Neural crest cell (in vitro differentiated cells): Measurements from ENCODE around the gene TEKTIP1. TPM values are rescaled to one million over a fixed set of nuclear protein-coding genes. Genes with fewer than 3 reads are reported as not detected.

ENCODE experiments used
- DNase-seq: peaks from one replicate; pipeline ENCODE4 v3.0.0; 2021; ENCODE audit warnings: low read depth, mixed read lengths, low spot score
- H3K27ac Mint-ChIP-seq: one replicate; pipeline ENCODE4 v1.8.0; 2021; ENCODE audit warnings: mild to moderate bottlenecking, mixed read lengths; ENCODE audit not compliant: unreplicated experiment
- H3K27me3 Mint-ChIP-seq: 2 replicates; pipeline ENCODE4 v1.8.0; 2021; ENCODE audit warnings: low read depth, mild to moderate bottlenecking, mixed read lengths
- H3K36me3 Mint-ChIP-seq: 2 replicates; pipeline ENCODE4 v1.8.0; 2021; ENCODE audit warnings: low read depth, mild to moderate bottlenecking, mixed read lengths
- H3K4me1 Mint-ChIP-seq: 2 replicates; pipeline ENCODE4 v1.8.0; 2021; ENCODE audit warnings: mixed read lengths
- H3K4me3 Mint-ChIP-seq: one replicate; pipeline ENCODE4 v1.8.0; 2021; ENCODE audit warnings: mild to moderate bottlenecking, mixed read lengths
- H3K9me3 Mint-ChIP-seq: 2 replicates; pipeline ENCODE4 v1.8.0; 2021; ENCODE audit warnings: mixed read lengths
- total RNA-seq: library from RNA; stranded (reverse); gene quantifications from 2 replicates; pipeline ENCODE4 v1.2.1, GENCODE V29; 2021
- TF ChIP-seq, protein P1 (sequence below): fragments of 200-600 bp; sonication (generic); conservative IDR thresholded peaks from 2 replicates; pipeline ENCODE4 v1.5.0; 2021; ENCODE audit warnings: antibody characterized with exemption, mild to moderate bottlenecking

The TEKTIP1 gene
- total RNA-seq, 1 donor from 2014 or later, result 2.0 TPM

DNA sequence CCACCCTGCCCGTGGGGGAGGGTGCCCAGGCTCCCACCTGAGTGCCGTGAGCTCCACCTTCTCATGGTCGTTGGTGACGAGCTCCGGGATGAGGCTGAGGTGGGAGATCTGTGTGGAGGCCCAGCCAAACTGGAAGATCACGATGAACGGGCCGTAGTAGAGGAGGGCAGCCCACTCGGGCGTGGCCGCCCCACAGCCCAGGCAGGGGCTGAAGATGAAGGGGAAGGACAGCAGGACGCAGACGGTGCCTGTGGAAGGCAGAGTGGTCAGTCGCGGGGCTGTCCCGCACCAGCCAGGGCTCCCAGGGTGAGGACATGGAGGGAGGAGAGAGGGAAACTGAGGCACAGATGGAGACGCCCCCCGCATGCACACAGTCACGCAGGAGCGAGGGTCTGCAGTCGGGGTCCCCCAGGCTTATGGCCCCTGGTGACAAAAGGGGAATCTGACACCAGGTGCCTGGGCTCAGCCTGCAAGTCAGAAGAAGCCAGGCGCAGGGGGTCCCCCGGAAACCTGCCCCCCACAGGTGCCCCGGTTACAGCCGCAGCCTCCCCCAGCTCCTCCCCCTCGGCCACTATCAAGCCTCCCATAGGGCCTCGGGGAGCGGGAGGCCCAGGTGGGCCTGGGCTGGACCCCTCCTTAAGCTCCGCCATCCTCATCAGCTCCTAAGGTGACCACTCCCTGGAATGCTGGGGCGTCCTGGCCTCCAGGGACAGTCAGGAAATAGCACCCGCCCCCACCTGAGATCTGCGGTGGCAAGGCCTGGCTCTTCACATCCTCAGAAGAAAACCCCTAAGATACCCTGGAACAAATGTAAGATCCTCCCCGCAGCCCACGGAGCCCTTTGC is 12.2 kb downstream of the TEKTIP1 start:
- H3K4me3 Mint-ChIP-seq, result peak overlapping the region; percentile 41
- peaks cover 13% of the 10 kb centered on the region for H3K4me1 Mint-ChIP-seq
- DNase-seq, result no peak
- H3K9me3 Mint-ChIP-seq, result no peaks in the 10 kb centered on the region
- H3K36me3 Mint-ChIP-seq, result no peaks in the 10 kb centered on the region
- H3K27ac Mint-ChIP-seq, result no peak overlapping the region
- no peaks in the 10 kb centered on the region for H3K27me3 Mint-ChIP-seq
- TF ChIP-seq, protein P1, sequence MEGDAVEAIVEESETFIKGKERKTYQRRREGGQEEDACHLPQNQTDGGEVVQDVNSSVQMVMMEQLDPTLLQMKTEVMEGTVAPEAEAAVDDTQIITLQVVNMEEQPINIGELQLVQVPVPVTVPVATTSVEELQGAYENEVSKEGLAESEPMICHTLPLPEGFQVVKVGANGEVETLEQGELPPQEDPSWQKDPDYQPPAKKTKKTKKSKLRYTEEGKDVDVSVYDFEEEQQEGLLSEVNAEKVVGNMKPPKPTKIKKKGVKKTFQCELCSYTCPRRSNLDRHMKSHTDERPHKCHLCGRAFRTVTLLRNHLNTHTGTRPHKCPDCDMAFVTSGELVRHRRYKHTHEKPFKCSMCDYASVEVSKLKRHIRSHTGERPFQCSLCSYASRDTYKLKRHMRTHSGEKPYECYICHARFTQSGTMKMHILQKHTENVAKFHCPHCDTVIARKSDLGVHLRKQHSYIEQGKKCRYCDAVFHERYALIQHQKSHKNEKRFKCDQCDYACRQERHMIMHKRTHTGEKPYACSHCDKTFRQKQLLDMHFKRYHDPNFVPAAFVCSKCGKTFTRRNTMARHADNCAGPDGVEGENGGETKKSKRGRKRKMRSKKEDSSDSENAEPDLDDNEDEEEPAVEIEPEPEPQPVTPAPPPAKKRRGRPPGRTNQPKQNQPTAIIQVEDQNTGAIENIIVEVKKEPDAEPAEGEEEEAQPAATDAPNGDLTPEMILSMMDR, result no peak

DNA sequence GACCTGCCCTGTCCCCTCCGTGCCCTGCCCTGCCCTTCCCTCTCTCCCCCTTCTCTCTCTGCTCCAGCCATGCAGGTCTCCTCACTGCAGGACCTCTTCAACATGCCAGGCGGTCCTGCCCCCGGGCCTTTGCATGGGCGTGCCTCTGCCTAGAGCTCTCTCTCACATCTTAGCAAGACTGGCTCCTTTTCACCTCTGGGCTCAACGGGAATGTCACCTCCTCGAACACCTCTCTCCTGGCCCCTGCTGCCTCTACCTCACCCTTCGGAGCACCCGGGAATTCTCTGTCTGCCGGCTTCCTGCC is 12.8 kb downstream of the TEKTIP1 start:
- H3K27me3 Mint-ChIP-seq, result no peaks in the 10 kb centered on the region
- no peaks in the 10 kb centered on the region for H3K9me3 Mint-ChIP-seq
- H3K4me1 Mint-ChIP-seq, result peaks cover 18% of the 10 kb centered on the region
- no peaks in the 10 kb centered on the region for H3K36me3 Mint-ChIP-seq
- TF ChIP-seq, protein P1, result no peak
- peak overlapping the region; percentile 41 for H3K4me3 Mint-ChIP-seq
- no peak for DNase-seq
- no peak overlapping the region for H3K27ac Mint-ChIP-seq

DNA sequence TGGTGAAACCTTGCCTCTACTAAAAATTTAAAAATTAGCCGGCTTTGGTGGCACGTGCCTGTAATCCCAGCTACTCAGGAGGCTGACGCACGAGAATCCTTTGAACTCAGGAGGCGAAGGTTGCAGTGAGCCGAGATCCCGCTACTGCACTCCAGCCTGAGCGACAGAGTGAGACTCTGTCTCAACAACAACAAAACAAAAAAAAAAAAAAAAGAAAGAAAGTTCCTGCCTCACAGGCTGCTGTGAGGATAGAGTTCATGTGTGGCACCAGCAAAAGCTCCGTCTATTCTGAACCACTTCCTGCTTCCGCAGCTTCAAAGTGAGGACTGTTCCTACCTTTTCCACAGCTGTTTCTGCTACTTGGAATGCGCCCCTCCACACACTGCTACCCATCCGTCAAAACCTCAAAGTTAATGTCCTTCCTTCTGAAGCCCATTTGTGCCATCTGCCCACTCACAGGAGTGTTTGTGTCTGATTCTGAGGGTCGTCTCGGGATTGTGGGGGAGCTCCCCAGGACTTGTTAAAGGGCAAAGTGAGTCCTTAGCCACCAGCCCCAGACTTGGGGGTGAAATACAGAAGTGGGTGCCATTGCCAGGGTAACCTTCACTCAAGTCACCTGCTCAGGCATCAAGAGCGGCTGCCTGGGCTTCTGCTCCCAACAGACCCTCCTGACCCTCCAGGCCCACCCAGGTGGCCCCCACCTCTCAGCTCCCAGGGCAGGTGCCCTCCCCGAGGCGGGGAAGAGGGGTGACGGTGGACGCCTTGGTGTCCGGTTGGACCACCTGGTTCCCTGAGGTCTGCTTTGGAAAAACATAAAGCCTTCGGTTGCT is 15.5 kb downstream of the TEKTIP1 start:
- H3K4me3 Mint-ChIP-seq, result peak overlapping the region; percentile 64
- H3K4me1 Mint-ChIP-seq, result peaks cover 25% of the 10 kb centered on the region
- no peak for DNase-seq
- H3K9me3 Mint-ChIP-seq, result no peaks in the 10 kb centered on the region
- H3K27me3 Mint-ChIP-seq, result peaks cover 2% of the 10 kb centered on the region
- H3K27ac Mint-ChIP-seq, result peak overlapping the region; percentile 62
- H3K36me3 Mint-ChIP-seq, result no peaks in the 10 kb centered on the region
- TF ChIP-seq, protein P1, result no peak

DNA sequence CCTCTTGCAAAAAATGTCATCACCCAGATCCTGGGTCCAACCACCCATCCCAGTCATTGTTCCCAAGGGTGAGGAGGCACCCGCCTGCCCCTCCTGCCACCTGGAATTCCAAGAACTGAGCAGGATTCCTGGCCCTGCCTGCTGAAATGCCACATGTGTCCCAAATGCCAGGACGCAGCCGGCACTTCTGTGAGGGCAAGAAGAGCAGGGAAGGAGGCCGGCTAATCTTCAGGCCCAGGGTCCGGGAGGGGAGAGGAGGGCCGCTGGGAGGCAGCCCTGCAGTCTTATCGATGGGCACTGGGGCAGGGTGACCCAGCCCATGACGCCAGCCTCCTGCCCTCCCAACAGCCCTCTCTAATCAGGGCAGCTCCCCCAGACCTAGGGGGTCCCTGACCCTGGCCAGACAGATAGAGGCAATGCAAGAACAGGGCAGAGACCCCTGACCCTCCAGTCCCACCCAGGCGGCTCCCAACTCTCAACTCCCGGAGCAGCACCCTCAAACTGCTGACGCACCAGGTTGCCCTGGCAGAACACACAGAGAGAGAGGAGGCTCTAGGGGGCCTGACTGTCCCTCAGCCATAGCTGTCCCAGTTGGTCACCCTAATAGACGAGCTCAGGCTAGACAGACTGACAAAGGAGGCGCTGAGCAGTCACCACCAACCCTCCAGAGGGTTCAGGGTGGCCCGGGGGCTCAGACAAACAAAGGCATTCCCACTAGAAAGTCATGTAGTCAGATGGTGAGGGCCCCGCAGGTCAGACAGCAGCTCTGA is 16.9 kb downstream of the TEKTIP1 start:
- Mint-ChIP-seq H3K9me3 (no peaks in the 10 kb centered on the region), H3K4me3 (peak overlapping the region; percentile 93), H3K4me1 (peaks cover 25% of the 10 kb centered on the region), H3K27ac (no peak overlapping the region), H3K27me3 (peaks cover 2% of the 10 kb centered on the region), H3K36me3 (no peaks in the 10 kb centered on the region)
- TF ChIP-seq, protein P1, result no peak
- DNase-seq, result no peak

DNA sequence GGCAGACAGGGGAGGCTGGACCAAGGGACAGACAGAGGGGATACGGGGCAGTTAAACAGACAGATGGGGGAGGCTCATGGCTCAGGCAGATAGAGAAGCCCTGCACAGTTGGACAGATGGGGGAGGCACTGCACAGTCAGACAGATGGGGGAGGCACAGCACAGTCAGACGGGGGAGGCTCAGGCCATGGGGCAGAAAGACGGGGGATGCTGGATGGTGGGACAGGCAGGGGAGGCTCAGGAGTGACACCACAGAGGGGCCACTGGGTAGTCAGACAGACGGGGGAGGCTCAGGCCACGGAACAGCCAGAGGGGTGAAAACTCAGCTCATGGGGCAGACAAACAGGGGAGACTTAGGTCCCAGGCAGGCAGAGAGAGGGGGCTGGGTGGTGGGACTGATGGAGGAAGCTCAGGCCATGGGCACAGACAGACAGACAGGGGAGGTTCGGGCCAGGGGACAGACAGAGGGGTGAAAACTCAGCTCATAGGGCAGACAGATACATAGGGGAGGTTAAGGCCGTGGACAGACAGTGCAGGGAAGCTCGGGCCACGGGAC is 17.5 kb downstream of the TEKTIP1 start:
- Mint-ChIP-seq H3K4me3 (peak overlapping the region; percentile 93), H3K36me3 (no peaks in the 10 kb centered on the region), H3K4me1 (peaks cover 25% of the 10 kb centered on the region), H3K27me3 (peaks cover 2% of the 10 kb centered on the region), H3K9me3 (no peaks in the 10 kb centered on the region), H3K27ac (peak overlapping the region; percentile 71)
- DNase-seq, result no peak
- TF ChIP-seq, protein P1, result no peak
